T-helper 9 cell (primary cell): Measurements from ENCODE around the gene MORC4.
"Not testable (repeated sequence)": the region's sequence is repeated elsewhere in the genome, so short reads cannot be mapped to it uniquely, and the experiment has no call there.

Experiments
- DNase-seq: peaks from one replicate; pipeline ENCODE4 v3.0.0-alpha.2; 2020
- total RNA-seq, 2 donors: gene quantifications; one replicate each; lab custom pipeline; 2026; lab: John Stamatoyannopoulos, UW

The MORC4 gene
- 19.3 to 26.7 reads per million in 2 donors for total RNA-seq

DNA sequence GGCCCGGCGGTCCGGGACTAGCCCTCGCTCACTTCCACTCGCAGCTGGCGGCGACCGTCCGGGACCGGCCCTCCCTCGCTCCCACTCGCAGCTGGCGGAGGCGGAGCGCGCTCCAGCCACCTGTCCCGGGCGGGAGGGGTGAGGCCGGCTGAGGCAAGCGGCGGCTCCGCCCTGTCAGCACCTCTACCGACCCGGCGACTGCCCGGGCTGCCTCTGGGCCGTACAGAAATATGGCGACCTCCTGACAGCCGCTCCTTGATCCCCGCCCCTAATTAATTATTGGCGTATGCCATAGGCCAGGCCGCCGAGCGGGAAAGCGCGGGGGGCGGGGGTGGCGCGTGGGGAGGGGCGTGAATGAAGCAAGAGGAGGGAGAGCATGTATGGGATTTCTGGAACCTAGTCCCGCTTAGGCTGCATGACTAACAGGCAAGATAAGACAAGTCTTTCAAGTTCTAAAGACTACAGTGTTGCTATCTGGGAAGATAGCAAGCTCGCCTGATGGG is at the start of gene MORC4:
Gene MORC4, minus strand, starts transcription at position 200 of the 503 bp plus-strand sequence. CDS start 243 bp downstream, outside the sequence.
- peak; percentile 40 for DNase-seq

DNA sequence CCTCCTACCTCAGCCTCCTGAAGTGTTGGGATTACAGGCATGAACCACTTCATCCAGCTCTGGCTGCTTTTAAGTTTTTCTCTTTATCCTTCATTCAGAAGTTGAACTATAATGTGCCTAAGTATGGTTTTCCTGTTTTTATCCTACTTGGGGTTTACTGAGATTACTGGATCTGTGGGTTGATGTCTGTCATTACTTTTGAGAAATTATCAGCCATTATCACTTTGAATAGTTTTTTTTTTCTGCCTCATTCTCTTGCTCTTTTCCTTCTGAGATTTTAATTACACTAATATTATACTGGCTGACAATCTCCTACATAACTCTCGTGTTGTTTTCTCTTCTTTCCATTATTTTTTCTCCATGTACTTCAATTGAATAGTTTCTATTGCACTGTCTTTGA is 47.6 kb upstream of the MORC4 start:
- no peak for DNase-seq

DNA sequence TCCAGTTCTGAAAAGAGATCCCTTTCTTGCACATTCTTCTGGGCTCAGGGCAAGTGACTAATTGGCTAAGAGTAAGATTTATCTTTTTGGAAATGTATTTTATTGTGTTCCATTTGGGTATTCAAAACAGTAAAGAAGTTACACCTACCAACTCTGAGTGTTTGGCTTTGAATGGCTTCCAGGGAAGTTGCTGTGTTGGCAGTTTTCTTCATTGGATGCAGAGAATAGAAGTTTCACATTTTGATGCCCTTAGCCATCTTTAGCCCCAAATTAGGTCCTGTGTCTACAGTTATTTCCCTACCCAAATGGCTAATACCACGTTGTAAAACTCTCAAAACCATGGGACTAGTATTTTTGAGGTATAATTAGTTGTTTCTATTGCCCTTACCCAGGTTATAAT is 29.7 kb upstream of the MORC4 start:
- DNase-seq = no peak

GRCh38 chrX:107025545-107025944 is 25.5 kb upstream of the MORC4 start:
- DNase-seq = no peak

- no peak for DNase-seq
These were observed 14.9 kb upstream of the MORC4 start for GRCh38 chrX:107014936-107015335.

DNA sequence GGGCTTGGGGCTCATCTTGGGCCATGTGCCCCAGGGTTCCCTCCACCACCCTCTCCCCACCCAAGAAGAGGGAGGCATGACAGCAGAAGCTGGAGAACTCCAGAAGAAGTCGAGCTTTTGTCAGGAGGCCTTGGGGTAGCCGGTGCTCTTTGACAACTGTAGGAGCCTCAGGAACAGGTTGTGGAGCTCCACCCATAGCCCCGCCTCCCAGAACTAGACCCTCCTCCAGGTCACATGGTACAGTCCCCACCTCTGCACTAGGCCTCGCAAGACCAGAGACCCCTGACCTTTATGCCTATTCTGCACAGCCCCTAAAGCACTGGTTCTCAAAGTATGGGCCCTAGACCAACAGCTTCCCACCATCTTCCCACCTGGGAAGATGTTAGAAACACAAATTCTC is 8.0 kb upstream of the MORC4 start:
- no peak for DNase-seq

GRCh38 chrX:106999002-106999975 is 723 bp downstream of the MORC4 start:
- DNase-seq = peak; percentile 9

GRCh38 chrX:106997611-106998010 is 2.4 kb downstream of the MORC4 start:
- DNase-seq = no peak

- DNase-seq = no peak
These were observed 4.3 kb downstream of the MORC4 start for GRCh38 chrX:106995678-106996077.

- no peak for DNase-seq
These were observed 12.5 kb downstream of the MORC4 start for GRCh38 chrX:106987488-106987887.

DNA sequence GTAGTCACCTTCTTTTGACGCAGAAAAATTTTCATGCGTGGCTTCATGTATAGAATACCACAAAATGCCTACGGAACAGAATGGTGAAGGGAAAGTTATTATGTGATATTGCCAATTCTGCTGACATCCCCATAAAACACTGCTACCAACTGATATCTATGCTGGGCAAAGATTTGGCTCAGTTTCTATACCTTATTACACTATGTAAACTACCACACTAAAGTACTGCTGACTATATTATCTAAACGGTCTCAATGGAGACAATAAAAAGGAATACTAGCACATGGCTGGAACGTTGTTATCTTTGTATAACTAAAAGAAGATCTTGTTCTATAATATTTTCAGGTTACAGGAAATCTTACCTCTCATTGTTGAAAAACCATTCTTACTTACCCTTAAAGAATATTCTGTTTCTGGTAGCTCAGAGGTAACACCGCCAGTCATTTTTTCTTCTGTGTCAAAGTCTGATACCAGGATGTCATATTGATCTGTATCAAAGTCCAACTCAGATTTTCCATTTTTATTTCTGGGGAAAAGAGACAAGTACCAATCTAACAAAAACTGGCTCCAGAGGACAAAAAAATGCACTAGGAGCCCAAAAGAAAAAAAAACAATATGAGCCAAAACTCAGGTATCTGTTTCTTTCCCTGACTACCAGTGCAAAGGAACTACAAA is 18.9 kb downstream of the MORC4 start:
- no peak for DNase-seq

GRCh38 chrX:106976416-106976815 is 23.6 kb downstream of the MORC4 start:
- no peak for DNase-seq

- no peak for DNase-seq
These were observed 26.4 kb downstream of the MORC4 start for GRCh38 chrX:106973433-106974149.

- DNase-seq = no peak
These were observed 27.1 kb downstream of the MORC4 start for GRCh38 chrX:106972896-106973295.

DNA sequence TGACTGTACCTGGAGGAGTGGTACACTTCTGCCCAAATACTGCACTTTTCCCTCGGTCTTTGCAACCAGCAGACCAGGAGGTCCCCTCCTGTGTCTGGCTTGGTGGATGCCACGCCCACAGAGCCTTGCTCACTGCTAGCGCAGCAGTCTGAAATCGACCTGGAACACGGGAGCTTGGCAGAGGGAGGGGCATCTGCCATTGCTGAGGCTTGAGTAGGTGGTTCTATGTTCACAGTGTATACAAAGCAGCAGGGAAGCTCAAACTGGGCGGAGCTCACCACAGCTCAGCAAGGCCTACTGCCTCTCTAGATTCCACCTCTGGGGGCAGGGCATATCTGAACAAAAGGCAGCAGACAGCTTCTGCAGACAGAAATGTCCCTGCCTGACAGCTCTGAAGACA is 33.5 kb downstream of the MORC4 start:
- DNase-seq = not testable (repeated sequence)

GRCh38 chrX:106964290-106964689 is 35.7 kb downstream of the MORC4 start:
- no peak for DNase-seq

GRCh38 chrX:106963111-106963510 is 36.9 kb downstream of the MORC4 start:
- DNase-seq = no peak

- DNase-seq = no peak
These were observed 40.1 kb downstream of the MORC4 start for GRCh38 chrX:106959901-106960300.

- DNase-seq = no peak
These were observed 42.2 kb downstream of the MORC4 start for GRCh38 chrX:106957856-106958255.

GRCh38 chrX:106955004-106955772 is 44.8 kb downstream of the MORC4 start:
- no peak for DNase-seq

DNA sequence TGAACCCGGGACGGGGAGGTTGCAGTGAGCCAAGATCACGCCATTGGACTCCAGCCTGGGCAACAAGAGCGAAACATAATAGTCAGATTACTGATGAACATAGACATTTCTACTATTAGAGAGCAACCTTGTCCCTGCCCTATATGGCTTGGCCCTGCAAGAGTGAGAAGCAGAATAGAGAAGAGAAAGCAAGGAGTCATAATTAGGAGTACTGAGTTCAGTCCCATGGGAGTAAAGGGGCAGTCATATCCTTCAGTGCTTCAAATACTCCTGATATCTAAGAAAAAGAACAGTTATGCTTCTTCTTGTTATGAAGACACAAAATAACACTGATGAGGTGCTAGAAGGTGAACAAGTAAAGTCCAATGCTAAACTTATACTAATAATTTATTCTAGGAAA is 46.0 kb downstream of the MORC4 start:
- DNase-seq = no peak

DNA sequence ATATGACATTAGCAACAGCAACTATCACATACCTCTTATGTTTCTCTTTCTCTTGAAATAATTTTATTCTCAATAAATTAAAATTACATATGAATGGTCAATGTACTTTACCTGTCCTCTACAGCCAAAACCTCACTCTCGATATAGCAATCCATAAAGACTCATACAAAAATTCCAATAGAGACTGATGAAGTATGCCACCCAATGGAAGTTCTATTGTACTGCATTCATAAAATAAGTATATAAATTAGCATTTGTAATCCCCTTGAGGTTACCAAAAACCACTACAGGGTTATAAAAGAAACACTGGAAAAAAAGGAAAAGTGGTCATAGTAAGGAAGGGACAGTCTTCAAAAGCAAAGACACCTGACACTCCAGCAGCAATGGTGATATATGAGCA is 47.0 kb downstream of the MORC4 start:
- DNase-seq = no peak
